Colonic mucosa (tissue), 4 donors: ENCODE results near the gene NT5DC3. TPM values are rescaled to one million over a fixed set of nuclear protein-coding genes. Genes with fewer than 3 reads are reported as not detected.

Experiments
- DNase-seq: peaks from one replicate; pipeline ENCODE4 v3.0.0-alpha.2; 2020
- H3K27ac ChIP-seq: fragments of 200-600 bp; one replicate; pipeline ENCODE4 v1.8.0; 2021
- H3K27me3 ChIP-seq: fragments of 200-600 bp; one replicate; pipeline ENCODE4 v1.8.0; 2021
- H3K36me3 ChIP-seq: fragments of 200-600 bp; one replicate; pipeline ENCODE4 v1.8.0; 2021
- H3K4me1 ChIP-seq: fragments of 200-600 bp; one replicate; pipeline ENCODE4 v1.8.0; 2021; ENCODE audit warnings: mild to moderate bottlenecking
- H3K4me3 ChIP-seq: fragments of 200-600 bp; one replicate; pipeline ENCODE4 v1.8.0; 2021
- H3K9ac ChIP-seq, 2 donors: one replicate each; pipeline ENCODE4 v1.7.0; 2013; ENCODE audit warnings: control low read depth in 2 of 2, low read depth in 2 of 2, low read length in 2 of 2
- H3K9me3 ChIP-seq: fragments of 200-600 bp; one replicate; pipeline ENCODE4 v1.8.0; 2021
- CTCF ChIP-seq: fragments of 200-600 bp; IDR thresholded peaks from one replicate; pipeline ENCODE4 v1.8.0; 2022; ENCODE audit warnings: antibody characterized with exemption, mild to moderate bottlenecking
- intact Hi-C: fragments of 100-400 bp; cut with DNase I; formaldehyde crosslinking; loops from one replicate; pipeline ENCODE4 v1.14.1; 2022
- total RNA-seq, 2 donors: library from RNA; stranded (reverse); fragmentation: NEBNext Ultra II Directional in 1 of 2; extraction: Animal tissue kit (Norgen Biotek cat#: 25700) in 1 of 2; gene quantifications; one replicate each; pipeline ENCODE4 v1.2.1, GENCODE V29; 2021
- donor health status: healthy.
- donor health status: DM: no; HTN: no; CAD: no.
- donor health status: DM: no; HTN: no; CAD: no.

Gene NT5DC3
- total RNA-seq = 10 to 100 TPM; 10.0 to 22.6 TPM

DNA sequence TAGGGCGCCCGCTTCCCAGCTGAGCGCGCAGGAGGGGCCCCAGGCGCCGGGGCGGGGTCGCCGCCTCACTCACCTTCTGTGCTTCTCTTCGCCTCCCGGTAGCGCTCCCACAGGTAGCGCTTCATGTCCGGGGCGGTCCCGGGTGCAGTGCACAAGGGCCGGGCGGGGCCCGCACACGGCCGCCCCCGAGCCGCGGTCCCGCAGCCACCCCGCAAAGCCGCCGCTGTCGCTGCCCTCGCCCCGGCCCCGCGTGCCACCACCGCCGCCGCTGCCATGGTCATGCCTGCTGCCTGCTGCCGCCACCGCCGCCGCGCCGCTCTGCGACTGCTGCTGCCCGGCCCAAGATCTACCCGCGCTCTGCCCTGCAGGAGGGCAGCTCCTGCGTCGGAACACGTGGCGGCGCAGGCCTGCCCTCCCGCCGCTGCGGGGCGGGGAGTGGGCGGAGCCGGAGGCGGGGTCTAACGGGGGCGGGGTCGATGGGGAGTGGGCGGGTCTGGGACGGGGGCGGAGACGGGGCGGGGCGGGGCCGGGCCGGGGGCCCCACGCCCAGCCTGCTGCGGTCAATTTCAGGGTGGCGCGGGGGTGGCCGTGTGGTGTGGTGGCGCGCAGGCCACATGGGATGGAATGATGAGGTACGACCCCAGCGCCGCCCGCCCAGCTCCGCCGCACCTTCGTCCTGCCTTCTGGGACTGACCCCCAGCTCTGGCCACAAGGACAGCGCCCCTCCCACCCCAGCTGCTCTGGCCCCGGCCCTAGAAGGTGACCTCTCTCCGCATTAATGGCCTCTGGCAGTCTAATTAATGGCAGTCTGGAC lies at the start of gene NT5DC3:
Gene NT5DC3, minus strand, starts transcription at position 359 of the 814 bp plus-strand sequence. Its CDS starts 78 bp downstream, at position 281.
- Histone ChIP-seq H3K4me1 (peaks cover 8% of the 10 kb centered on the region), H3K27ac (peak within 1 kb of the TSS; percentile 74), H3K9ac (peak within 1 kb of the TSS; percentile 64 to 74), H3K27me3 (no peaks in the 10 kb centered on the region), H3K36me3 (no peaks in the 10 kb centered on the region), H3K4me3 (peak within 1 kb of the TSS; percentile 65), H3K9me3 (no peaks in the 10 kb centered on the region)
- no peak for TF ChIP-seq CTCF
- peak; percentile 88 for DNase-seq
- intact Hi-C loops = no loop called here

GRCh38 chr12:103887738-103888137 lies 46.7 kb upstream of the NT5DC3 start:
- no peak overlapping the region for H3K9ac ChIP-seq
- no peak for TF ChIP-seq CTCF
- H3K27me3 ChIP-seq = no peaks in the 10 kb centered on the region
- H3K4me1 ChIP-seq = no peaks in the 10 kb centered on the region
- H3K4me3 ChIP-seq = no peak overlapping the region
- H3K27ac ChIP-seq = no peak overlapping the region
- DNase-seq = no peak
- no peaks in the 10 kb centered on the region for H3K9me3 ChIP-seq
- intact Hi-C loops = no loop called here
- H3K36me3 ChIP-seq = no peaks in the 10 kb centered on the region

DNA sequence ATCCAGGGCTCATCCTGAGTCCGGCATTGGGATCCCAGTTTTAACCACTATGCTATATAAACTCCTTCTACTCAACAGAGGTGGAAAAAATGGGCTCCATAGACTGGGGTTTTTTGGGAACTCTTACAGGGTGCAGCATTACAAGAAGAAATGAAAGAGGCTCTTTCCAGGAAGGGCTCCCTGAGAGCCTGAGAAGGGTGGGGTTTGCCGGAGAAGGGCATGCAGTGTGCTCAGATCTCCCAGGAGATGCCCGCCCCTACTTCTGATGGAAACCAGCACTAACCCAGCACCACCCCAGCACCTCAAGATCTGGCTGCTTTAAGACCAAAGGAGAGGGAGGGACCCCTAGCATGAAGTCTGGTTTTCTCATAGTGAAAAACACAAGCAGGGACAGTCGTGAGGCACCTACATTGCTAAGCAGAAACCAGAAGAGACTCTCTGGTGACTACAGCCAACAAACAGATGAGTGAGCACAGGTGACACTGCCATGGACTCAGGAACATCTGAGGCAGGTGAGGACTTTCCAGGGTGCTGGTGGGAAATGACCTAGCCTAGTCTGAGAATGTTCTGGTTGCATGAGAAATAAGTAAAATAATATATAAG lies 45.3 kb upstream of the NT5DC3 start:
- no peak for TF ChIP-seq CTCF
- intact Hi-C loops = no loop called here
- no peaks in the 10 kb centered on the region for H3K9me3 ChIP-seq
- DNase-seq = no peak
- H3K27me3 ChIP-seq = no peaks in the 10 kb centered on the region
- no peak overlapping the region for H3K9ac ChIP-seq
- no peaks in the 10 kb centered on the region for H3K36me3 ChIP-seq
- no peak overlapping the region for H3K27ac ChIP-seq
- no peak overlapping the region for H3K4me3 ChIP-seq
- no peaks in the 10 kb centered on the region for H3K4me1 ChIP-seq

DNA sequence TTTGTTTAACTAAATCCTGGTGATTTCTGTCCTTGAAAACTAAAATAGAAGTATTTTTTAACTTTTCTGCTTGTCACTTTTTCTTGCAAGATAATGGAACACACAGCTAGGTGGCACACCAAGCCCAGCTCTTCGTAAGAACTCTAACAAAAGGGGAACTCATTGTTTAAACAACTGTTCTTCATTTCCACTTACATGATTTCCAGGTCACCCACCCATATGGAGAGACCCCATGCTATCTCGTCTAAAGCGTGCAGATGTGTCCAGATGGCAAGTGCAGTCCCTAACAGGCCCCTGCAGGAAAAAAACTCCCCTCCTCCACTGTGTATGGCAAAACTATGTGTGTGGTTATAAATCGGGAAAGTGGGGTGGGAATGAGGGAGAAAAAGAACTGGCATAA lies 43.3 kb upstream of the NT5DC3 start:
- no peak for DNase-seq
- H3K9ac ChIP-seq = no peak overlapping the region
- H3K4me3 ChIP-seq = no peak overlapping the region
- H3K27me3 ChIP-seq = no peaks in the 10 kb centered on the region
- H3K9me3 ChIP-seq = no peaks in the 10 kb centered on the region
- no peaks in the 10 kb centered on the region for H3K4me1 ChIP-seq
- no peak overlapping the region for H3K27ac ChIP-seq
- intact Hi-C loops = no loop called here
- TF ChIP-seq CTCF = no peak
- no peaks in the 10 kb centered on the region for H3K36me3 ChIP-seq

DNA sequence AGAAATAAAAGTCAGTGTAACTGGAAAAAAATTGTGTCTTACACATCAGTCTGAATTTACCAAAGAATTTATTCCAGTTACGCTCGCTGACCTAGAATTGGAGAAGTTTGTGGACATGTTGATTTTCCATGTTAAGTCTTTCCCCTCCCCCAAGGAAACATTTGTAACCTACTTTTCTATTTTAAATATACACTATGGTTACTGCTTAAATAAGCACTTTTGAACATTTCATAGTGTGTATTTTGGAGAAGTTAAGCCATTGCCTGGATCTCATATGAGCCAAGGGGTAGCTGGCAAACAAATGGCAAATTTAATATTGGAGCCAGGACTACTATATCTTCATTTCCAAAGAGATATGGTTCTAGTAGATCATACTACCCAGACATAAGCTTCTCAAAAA lies 42.9 kb upstream of the NT5DC3 start:
- Histone ChIP-seq H3K9me3 (no peaks in the 10 kb centered on the region), H3K27ac (no peak overlapping the region), H3K4me3 (no peak overlapping the region), H3K4me1 (no peaks in the 10 kb centered on the region), H3K27me3 (no peaks in the 10 kb centered on the region), H3K36me3 (no peaks in the 10 kb centered on the region), H3K9ac (no peak overlapping the region)
- TF ChIP-seq CTCF = no peak
- intact Hi-C loops = no loop called here
- no peak for DNase-seq
